OCI-LY7 (cell line): ENCODE data around the gene MEOX1. TPM values are rescaled to one million over a fixed set of nuclear protein-coding genes. Genes with fewer than 3 reads are reported as not detected.

Experiments used
- BruUV-seq: library from RNA; stranded (reverse); fragments of 400-500 nt; replicated peaks from 2 replicates; lab custom pipeline; 2021; lab: Mats Ljungman, UMichigan
- CTCF ChIA-PET: fragments of 300-600 bp; sonication (Branson Sonifier 250); formaldehyde crosslinking; loops from one replicate; lab custom pipeline; 2022; ENCODE audit warnings: antibody characterized with exemption; ENCODE audit not compliant: unreplicated experiment; lab: Charles Lee
- POLR2A ChIA-PET: fragments of 300-600 bp; sonication (Branson Sonifier 250); formaldehyde crosslinking; loops from one replicate; lab custom pipeline; 2022; ENCODE audit warnings: antibody characterized with exemption; lab: Charles Lee
- DNase-seq: peaks from one replicate; pipeline ENCODE4 v3.0.0-alpha.2; 2015; ENCODE audit warnings: low spot score
- H2AFZ ChIP-seq: fragments of 200-600 bp; sonication (generic), shearing (Covaris generic); 2 replicates; pipeline ENCODE4 v1.6.1; 2014; ENCODE audit warnings: mild to moderate bottlenecking, antibody characterized with exemption, low read length, moderate library complexity
- H3K27ac ChIP-seq: fragments of 200-600 bp; sonication (generic); 2 replicates; pipeline ENCODE4 v1.5.1; 2014; ENCODE audit warnings: mixed run types, low read depth, mild to moderate bottlenecking, moderate library complexity, low read length, inconsistent platforms; ENCODE audit not compliant: poor library complexity, severe bottlenecking
- H3K36me3 ChIP-seq: fragments of 200-600 bp; sonication (generic); 2 replicates; pipeline ENCODE4 v1.6.1; 2014; ENCODE audit warnings: mild to moderate bottlenecking, antibody characterized with exemption, low read length, moderate library complexity, mixed read lengths; ENCODE audit not compliant: insufficient read depth
- H3K4me1 ChIP-seq: fragments of 200-600 bp; sonication (generic); 2 replicates; pipeline ENCODE4 v1.5.1; 2014; ENCODE audit warnings: mild to moderate bottlenecking, low read length; ENCODE audit not compliant: insufficient read depth, poor library complexity, severe bottlenecking
- H3K4me2 ChIP-seq: fragments of 200-600 bp; sonication (generic); 2 replicates; pipeline ENCODE4 v1.6.1; 2014; ENCODE audit warnings: mild to moderate bottlenecking, low read length
- H3K4me3 ChIP-seq: fragments of 200-600 bp; sonication (generic); 2 replicates; pipeline ENCODE4 v1.5.1; 2014; ENCODE audit warnings: mild to moderate bottlenecking, low read depth, low read length; ENCODE audit not compliant: poor library complexity, severe bottlenecking
- H3K79me2 ChIP-seq: fragments of 200-600 bp; sonication (generic); 2 replicates; pipeline ENCODE4 v1.6.1; 2016; ENCODE audit warnings: low read depth, mild to moderate bottlenecking, low read length, moderate library complexity, mixed read lengths; ENCODE audit not compliant: insufficient read depth
- H3K9me2 ChIP-seq: fragments of 200-600 bp; sonication (generic); 2 replicates; pipeline ENCODE4 v1.6.1; 2016; ENCODE audit warnings: mild to moderate bottlenecking, low read length, mixed read lengths; ENCODE audit not compliant: insufficient read depth
- H3K9me3 ChIP-seq: fragments of 200-600 bp; sonication (generic); 2 replicates; pipeline ENCODE4 v1.6.1; 2014; ENCODE audit warnings: mild to moderate bottlenecking, mixed run types, low read length, mixed read lengths
- H4K20me1 ChIP-seq: fragments of 200-600 bp; sonication (generic); 2 replicates; pipeline ENCODE4 v1.6.1; 2014; ENCODE audit warnings: mild to moderate bottlenecking, antibody characterized with exemption, low read length, moderate library complexity, mixed read lengths; ENCODE audit not compliant: insufficient read depth
- CTCF ChIP-seq: fragments of 200-600 bp; sonication (generic); conservative IDR thresholded peaks from 2 replicates; pipeline ENCODE4 v1.5.1; 2014; ENCODE audit warnings: mild to moderate bottlenecking, antibody characterized with exemption, low read length, moderate library complexity, mixed read lengths
- EZH2phosphoT487 ChIP-seq: fragments of 200-600 bp; sonication (generic); IDR thresholded peaks from 2 replicates; pipeline ENCODE4 v1.6.1; 2018; ENCODE audit warnings: low read depth, borderline replicate concordance, mild to moderate bottlenecking, mixed run types, antibody characterized with exemption, low read length, moderate library complexity, mixed read lengths
- intact Hi-C: fragments of 100-400 bp; cut with micrococcal nuclease; formaldehyde crosslinking; loops from one replicate; pipeline ENCODE4 v1.10.0; 2022; ENCODE audit not compliant: unreplicated experiment
- total RNA-seq, 2 experiments: library from RNA; depleted of rRNA in 1 of 2; stranded (reverse); fragments of >200 nt in 1 of 2; shearing (Covaris generic) in 1 of 2; gene quantifications; 2 replicates each; pipeline ENCODE4 v1.2.3, GENCODE V29; 2014 to 2022

MEOX1 gene
- total RNA-seq, 2 experiments from 2014 or later = not detected

GRCh38 chr17:43636426-43636825, 25.3 kb downstream of the MEOX1 start:
- intact Hi-C loops = no loop called here
- no TSS peak for BruUV-seq
- Histone ChIP-seq H3K4me2 (no peak overlapping the region), H3K79me2 (no peaks in the 10 kb centered on the region), H4K20me1 (no peaks in the 10 kb centered on the region), H3K4me3 (no peak overlapping the region), H3K27ac (no peak overlapping the region), H3K9me3 (no peaks in the 10 kb centered on the region), H3K9me2 (no peaks in the 10 kb centered on the region), H2AFZ (no peak overlapping the region), H3K4me1 (no peaks in the 10 kb centered on the region), H3K36me3 (no peaks in the 10 kb centered on the region)
- no peak for DNase-seq
- POLR2A ChIA-PET = no interaction called here
- CTCF ChIA-PET = no interaction called here
- TF ChIP-seq CTCF (no peak), EZH2phosphoT487 (no peak)

DNA sequence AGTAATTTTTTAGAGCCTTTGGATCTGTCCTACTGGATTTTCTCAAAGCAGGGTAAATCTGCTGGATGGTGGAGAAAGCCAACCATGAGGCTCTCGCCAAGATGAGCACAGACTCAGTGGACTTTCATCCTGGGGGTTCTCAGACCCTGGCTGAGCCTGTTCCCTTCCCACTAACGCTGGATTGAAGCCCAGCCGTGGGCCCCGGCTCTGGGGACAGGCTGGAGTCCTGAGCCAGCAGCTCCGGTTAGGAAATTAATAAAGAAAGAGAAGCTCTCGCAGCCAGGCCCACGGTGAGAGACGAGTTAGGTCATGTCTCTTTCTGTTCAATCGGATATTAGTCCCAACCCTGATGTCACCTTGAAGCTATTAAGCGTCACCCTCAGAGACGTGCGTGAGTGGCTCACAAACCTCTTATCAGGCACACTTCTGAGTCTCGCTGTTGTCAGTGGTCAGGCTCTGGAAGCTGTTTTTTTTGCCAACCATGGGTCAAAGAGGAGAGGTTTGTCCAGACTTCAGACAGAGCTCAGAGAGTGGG, 27.1 kb downstream of the MEOX1 start:
- no peak for DNase-seq
- Histone ChIP-seq H4K20me1 (no peaks in the 10 kb centered on the region), H3K79me2 (no peaks in the 10 kb centered on the region), H3K9me3 (no peaks in the 10 kb centered on the region), H2AFZ (no peak overlapping the region), H3K27ac (no peak overlapping the region), H3K4me3 (no peak overlapping the region), H3K4me2 (no peak overlapping the region), H3K9me2 (no peaks in the 10 kb centered on the region), H3K4me1 (no peaks in the 10 kb centered on the region), H3K36me3 (no peaks in the 10 kb centered on the region)
- TF ChIP-seq EZH2phosphoT487 (no peak), CTCF (no peak)
- CTCF ChIA-PET = no interaction called here
- POLR2A ChIA-PET = no interaction called here
- intact Hi-C loops = no loop called here
- no TSS peak for BruUV-seq

GRCh38 chr17:43632221-43632620, 29.5 kb downstream of the MEOX1 start:
- no peak overlapping the region for H3K4me2 ChIP-seq
- H4K20me1 ChIP-seq = no peaks in the 10 kb centered on the region
- POLR2A ChIA-PET = no interaction called here
- DNase-seq = no peak
- no TSS peak for BruUV-seq
- H3K36me3 ChIP-seq = no peaks in the 10 kb centered on the region
- H3K27ac ChIP-seq = no peak overlapping the region
- H3K4me1 ChIP-seq = no peaks in the 10 kb centered on the region
- no peaks in the 10 kb centered on the region for H3K9me2 ChIP-seq
- no peaks in the 10 kb centered on the region for H3K9me3 ChIP-seq
- H3K79me2 ChIP-seq = no peaks in the 10 kb centered on the region
- H2AFZ ChIP-seq = no peak overlapping the region
- CTCF ChIA-PET = no interaction called here
- intact Hi-C loops = no loop called here
- no peak for TF ChIP-seq CTCF
- no peak for TF ChIP-seq EZH2phosphoT487
- no peak overlapping the region for H3K4me3 ChIP-seq
